SKM-1 (cell line): ENCODE results near the gene APP.

Experiments
- DNase-seq: peaks from one replicate; lab custom pipeline; 2025; ENCODE audit not compliant: unreplicated experiment; lab: John Stamatoyannopoulos, UW

APP gene

DNA sequence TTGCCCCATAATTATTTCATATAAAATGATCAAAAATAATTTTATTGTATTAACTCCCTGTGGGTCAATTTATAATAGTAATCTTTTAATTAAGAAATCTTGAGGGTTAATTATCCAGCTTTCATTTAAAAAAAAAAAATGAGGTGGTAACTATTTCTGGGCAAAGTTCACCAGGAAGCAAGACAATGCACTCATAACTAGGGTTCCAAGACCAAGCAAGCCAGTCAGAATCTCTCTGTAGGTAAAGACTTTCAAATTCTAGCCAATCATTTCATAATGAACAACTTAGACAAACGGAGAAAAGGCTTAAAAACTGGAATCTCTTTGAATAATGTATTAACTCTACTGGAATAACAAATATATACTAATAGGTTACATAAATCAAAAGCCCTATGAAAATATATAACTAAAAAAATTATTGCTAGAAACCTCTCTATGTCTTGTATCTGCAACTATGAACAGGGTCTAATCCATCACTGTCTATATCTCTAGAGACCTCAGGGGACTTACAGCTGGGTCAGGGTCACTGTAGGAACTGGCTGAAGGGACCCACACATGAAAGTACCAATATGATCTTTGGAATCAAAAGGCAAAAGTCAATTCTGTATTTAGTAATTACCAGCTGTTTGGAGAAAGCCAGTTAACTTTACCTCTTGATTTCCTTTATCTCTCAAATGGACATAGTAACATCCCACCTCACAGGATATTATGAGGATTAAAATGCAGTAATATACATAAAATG, 43.3 kb downstream of the APP start:
- DNase-seq: no peak

- DNase-seq: no peak
Observed at GRCh38 chr21:26126168-26126553, 44.4 kb downstream of the APP start.

- DNase-seq: no peak
Observed at GRCh38 chr21:26125433-26126167, 45.0 kb downstream of the APP start.

GRCh38 chr21:26124896-26125295, 45.7 kb downstream of the APP start:
- DNase-seq: no peak

- no peak for DNase-seq
Observed at GRCh38 chr21:26124421-26124833, 46.1 kb downstream of the APP start.

- DNase-seq: no peak
Observed at GRCh38 chr21:26123012-26123411, 47.6 kb downstream of the APP start.

DNA sequence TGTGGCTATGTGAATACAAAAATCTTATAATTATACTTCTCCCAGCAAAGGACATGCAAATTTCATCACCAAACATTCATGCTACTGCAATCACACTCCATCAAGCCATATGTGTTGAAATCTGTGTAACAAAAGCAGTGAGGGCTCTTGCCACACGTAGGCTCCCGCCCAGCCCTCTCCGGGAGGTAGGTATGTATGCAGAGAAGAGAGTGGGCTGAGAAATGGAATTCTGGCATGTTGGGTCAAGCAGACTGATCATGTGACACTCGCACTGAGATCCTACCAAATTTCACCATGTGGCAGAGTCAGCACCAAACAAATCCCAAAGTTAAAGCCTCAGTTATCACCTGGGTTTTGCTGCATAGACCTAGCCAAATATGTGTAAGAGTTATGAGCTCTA, 49.7 kb downstream of the APP start:
- DNase-seq: no peak

GRCh38 chr21:26119906-26120305, 50.7 kb downstream of the APP start:
- DNase-seq: no peak

GRCh38 chr21:26118938-26119540, 51.5 kb downstream of the APP start:
- DNase-seq: no peak

GRCh38 chr21:26117972-26118367, 52.6 kb downstream of the APP start:
- DNase-seq: no peak

- DNase-seq: no peak
Observed at GRCh38 chr21:26117324-26117971, 53.1 kb downstream of the APP start.

GRCh38 chr21:26116456-26117011, 54.0 kb downstream of the APP start:
- no peak for DNase-seq

DNA sequence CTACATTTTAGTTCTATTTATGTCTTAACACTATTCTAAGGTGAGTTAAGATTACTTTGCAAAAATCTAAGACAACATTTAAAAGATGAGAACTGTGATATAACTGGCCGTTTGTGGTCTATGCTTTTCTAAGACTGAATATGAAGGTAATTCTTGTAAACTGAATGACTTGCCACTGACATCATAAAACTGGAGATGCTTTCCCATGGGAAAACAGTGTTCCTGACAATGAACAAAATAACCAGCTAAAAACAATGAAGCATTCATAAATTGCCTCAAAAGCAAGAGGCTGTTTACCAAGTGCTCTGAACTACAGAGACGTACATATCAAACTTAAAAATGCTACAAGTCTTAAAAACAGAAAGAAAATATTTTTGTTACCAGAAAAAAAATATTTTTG, 54.7 kb downstream of the APP start:
- DNase-seq: no peak

DNA sequence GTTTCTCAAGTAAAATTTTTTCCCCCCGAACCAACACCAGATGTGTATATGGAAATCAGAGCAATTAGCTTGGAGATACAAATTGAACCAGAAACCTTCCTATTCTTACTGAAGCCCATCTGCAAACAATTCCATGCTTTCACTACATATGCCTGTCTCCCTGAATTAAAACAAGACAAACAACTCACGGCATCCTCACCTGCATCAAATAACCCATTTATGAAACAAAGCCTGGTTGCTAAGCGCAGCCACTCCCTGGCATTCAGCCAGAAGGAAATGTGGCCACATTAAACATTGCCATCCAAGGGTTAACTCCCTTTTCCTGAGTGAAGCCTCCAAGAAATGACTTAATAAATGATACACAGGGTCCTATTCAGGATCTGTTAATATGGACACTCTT, 55.3 kb downstream of the APP start:
- no peak for DNase-seq

DNA sequence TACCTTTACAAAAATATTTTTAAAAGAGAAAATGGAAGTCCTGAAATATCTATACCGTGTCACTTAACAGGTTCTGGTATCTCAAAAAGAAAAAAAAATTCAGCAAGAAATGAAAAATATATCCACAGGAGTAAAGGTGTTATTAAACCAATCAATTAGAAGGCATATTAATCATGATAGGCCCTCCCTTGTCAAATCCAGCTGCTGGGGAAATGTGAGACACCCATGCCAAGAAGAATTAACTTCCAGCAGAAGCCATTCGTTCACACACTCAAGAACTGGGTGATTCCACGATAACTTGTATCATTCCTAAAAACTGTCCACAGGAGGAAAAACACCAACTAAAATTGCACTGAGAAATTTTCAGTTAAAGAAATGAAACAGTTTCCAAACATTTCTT, 57.6 kb downstream of the APP start:
- no peak for DNase-seq

DNA sequence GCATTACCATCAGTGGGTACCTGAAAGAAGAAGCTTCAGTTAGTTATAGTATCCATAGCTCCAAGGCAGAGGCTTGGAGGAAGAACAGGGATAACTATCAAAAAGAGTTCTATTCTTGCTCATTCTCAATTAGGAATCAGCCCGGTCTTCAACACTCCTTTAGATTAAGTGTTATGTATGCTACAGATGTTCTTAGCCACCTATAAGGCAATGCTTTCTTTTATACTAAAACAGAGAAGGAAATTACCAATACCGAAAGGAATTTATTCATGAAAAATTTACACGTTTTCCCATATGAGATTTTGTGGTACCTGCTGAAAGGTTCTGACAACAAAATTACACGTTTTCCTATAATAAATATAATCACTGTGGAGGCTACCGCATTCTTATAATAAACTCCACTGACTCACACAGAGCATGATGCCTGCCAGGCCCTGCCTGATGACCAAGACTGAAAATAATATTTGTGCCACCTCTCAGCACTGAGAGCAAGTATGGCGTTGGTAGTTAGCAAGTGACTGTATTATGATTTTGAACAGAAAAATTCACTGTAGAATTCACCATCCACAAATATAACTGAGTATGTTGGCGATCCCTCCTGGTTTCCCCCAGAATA, 58.3 kb downstream of the APP start:
- DNase-seq: no peak

DNA sequence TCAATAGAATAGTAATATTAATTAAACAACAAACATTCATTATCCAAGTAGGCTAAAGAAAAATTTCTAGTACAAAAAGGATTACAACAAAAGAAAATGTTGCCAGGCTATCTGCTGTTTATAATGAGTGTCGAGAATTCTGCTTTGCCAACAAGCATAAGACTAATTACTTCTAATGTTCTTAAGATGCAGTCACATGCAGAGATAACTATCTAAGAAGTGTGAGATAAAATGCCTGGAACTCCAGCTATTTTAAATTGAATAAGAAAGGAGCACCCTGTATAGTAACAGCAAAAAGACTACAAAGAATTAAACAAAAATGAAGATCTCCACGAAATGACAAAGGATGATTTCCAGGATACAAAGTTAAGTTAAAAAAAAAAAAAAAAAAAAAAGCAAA, 59.9 kb downstream of the APP start:
- no peak for DNase-seq

DNA sequence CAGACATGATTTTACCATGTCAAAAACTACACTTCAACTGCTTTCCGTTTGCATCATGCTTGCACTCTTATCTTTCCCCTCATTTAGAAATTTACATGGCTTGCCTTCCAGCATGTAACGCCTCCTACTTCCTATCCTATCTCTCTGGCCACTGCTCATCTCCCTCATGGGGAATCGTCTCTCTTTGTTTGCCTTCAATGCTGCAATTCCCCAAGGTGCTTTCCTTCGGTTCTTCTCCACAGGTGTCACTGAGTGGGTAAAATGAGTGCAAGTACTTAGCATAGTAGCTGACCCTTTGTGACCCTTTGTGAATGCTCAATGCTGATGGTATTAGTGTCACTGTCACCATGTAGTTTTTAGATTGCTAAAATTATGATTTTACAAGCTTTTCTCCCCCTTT, 63.1 kb downstream of the APP start:
- DNase-seq: no peak

- no peak for DNase-seq
Observed at GRCh38 chr21:26106562-26106961, 64.0 kb downstream of the APP start.

DNA sequence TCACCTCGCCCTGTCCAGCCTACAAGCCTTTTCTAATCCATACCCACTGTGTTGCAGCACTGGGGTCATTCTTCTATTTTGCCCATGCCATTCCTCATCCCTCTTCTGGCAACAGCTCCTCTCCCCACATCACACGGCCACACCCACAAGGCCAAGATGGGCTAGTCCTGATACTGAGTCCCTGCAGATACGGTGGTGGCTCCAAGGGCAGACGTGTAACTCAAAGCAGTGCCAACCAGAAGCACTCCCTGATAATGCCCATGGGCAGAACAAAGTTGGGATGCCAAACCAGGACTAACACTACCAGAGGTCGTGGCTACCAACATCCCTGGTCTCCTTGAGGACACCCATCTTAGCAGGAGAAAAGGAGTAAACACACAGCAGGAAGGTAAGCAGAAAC, 64.8 kb downstream of the APP start:
- DNase-seq: no peak

DNA sequence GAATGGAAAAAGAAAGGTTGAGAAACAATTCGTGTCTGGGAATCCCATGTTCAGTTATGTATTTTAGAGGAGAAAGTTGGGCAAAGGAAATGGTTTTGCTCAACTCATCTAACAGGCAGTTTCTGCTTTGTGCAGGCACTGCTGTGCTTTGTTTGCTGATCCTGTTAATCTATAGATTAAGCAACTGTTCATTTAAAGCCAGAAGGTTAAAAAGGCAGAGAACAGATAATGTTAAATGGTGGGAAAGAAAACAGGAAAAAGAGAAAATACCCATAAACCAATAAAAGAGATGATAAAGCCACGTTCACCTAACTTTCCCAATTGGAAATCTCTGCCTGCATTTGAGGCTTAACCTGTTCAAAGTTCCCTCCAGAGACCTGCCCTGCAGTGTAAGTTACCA, 70.0 kb downstream of the APP start:
- no peak for DNase-seq
